IPS-15b (cell line): ENCODE measurements around the gene IFI16.
"Not testable (repeated sequence)": the region's sequence is repeated elsewhere in the genome, so short reads cannot be mapped to it uniquely, and the experiment has no call there.

Experiments
- H3K27me3 ChIP-seq: one replicate; pipeline ENCODE4 v1.6.1; 2013; ENCODE audit warnings: low read length; ENCODE audit not compliant: control insufficient read depth, insufficient read depth
- H3K36me3 ChIP-seq: one replicate; pipeline ENCODE4 v1.6.1; 2013; ENCODE audit warnings: low read length; ENCODE audit not compliant: control insufficient read depth, insufficient read depth
- H3K4me1 ChIP-seq: one replicate; pipeline ENCODE4 v1.6.1; 2013; ENCODE audit warnings: mild to moderate bottlenecking, low read length; ENCODE audit not compliant: control insufficient read depth, insufficient read depth
- H3K4me3 ChIP-seq: one replicate; pipeline ENCODE4 v1.5.1; 2013; ENCODE audit warnings: low read depth, low read length
- H3K9ac ChIP-seq: one replicate; pipeline ENCODE4 v1.6.1; 2013; ENCODE audit warnings: low read depth, mild to moderate bottlenecking, low read length
- H3K9me3 ChIP-seq: one replicate; pipeline ENCODE4 v1.6.1; 2013; ENCODE audit warnings: mild to moderate bottlenecking, low read length; ENCODE audit not compliant: control insufficient read depth, insufficient read depth

IFI16 gene

GRCh38 chr1:159008744-159009188 lies 941 bp upstream of the IFI16 start:
- H3K9ac ChIP-seq, result no peak overlapping the region
- no peak overlapping the region for H3K4me3 ChIP-seq
- H3K36me3 ChIP-seq, result no peaks in the 10 kb centered on the region
- H3K9me3 ChIP-seq, result no peaks in the 10 kb centered on the region
- peaks cover 4% of the 10 kb centered on the region for H3K27me3 ChIP-seq
- peaks cover 22% of the 10 kb centered on the region for H3K4me1 ChIP-seq

DNA sequence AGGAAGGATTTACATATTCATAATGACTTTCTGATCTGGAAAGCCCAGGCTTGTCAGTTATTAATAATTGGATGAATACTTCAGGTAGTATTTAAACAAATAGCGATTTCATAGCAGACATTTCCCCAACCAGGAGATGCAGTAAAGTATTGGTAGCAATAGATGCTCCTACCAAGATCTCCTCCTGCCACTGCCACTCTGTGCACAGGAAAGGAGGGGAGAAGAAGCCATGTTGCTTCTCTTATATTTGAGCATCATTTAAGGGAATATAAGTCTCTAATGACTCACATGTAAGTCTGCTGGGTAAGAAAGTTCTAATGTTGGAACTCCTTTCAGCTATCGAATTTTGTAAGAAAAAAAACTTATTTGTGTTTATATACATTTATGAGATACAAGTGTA lies 420 bp upstream of the IFI16 start:
- Histone ChIP-seq H3K9ac (no peak overlapping the region), H3K4me3 (no peak overlapping the region), H3K36me3 (no peaks in the 10 kb centered on the region)

DNA sequence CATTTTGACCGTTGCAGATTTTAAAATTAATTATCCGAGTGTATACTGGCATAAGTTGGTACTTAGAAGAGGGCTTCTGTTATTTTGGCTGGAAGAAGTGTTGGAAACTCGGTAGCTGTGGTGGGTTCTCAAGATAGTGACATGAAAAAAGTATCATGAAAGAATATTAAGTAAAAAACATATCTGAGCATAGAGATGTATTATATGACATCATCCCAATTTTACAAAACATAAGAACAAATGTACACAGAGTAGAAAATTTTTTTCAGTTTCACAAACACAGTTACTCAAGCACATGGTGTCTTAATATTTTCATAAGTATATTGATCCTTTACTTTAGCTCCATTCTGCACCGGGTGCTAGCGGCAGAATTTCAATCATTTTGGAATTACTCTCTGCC lies 684 bp downstream of the IFI16 start:
- peaks cover 15% of the 10 kb centered on the region for H3K4me1 ChIP-seq
- H3K9me3 ChIP-seq, result no peaks in the 10 kb centered on the region
- H3K27me3 ChIP-seq, result no peaks in the 10 kb centered on the region
- no peaks in the 10 kb centered on the region for H3K36me3 ChIP-seq
- H3K4me3 ChIP-seq, result no peak overlapping the region
- no peak overlapping the region for H3K9ac ChIP-seq

More for the DNA sequence above, 420 bp upstream of the IFI16 start:
- peaks cover 22% of the 10 kb centered on the region for H3K4me1 ChIP-seq
- H3K27me3 ChIP-seq, result peaks cover 4% of the 10 kb centered on the region
- H3K9me3 ChIP-seq, result no peaks in the 10 kb centered on the region

DNA sequence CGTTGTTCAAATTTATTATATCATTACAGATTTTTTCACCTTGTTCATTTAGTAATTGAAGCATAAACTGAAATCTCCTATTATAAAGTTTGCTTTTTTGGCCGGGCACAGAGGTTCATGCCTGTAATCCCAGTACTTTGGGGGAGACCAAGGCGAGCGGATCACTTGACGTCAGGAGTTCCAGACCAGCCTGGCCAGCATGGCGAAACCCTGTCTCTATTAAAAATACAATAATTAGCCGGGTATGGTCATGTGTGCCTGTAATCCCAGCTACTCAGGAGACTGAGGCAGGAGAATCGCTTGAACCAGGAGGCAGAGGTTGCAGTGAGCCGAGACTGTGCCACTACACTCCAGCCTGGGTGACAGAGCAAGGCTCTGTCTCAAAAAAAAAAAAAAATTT lies 1.3 kb downstream of the IFI16 start:
- not testable (repeated sequence) for H3K9ac ChIP-seq, H3K36me3 ChIP-seq, H3K4me3 ChIP-seq, H3K9me3 ChIP-seq, H3K27me3 ChIP-seq
- H3K4me1 ChIP-seq, result peaks cover 13% of the 10 kb centered on the region

DNA sequence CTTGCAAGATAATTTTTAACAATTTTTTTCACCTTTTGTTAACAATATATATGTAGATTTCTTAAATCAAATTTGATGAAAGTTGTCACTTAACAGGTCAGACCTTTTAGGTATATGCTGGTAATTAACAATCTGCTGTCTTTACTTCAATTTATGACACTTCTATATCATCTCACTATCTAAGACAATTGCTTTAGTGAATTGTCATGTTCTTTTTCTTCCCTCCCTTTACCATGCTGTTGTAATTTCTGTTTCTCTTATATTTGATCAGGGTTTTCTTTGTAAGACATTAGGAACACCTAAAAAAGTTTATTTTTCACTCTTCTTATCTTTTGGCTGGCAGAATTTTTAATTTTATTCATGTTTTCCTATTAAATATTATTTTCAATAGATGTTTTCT lies 2.0 kb downstream of the IFI16 start:
- Histone ChIP-seq H3K36me3 (no peaks in the 10 kb centered on the region), H3K9ac (no peak overlapping the region), H3K4me3 (no peak overlapping the region), H3K27me3 (no peaks in the 10 kb centered on the region), H3K4me1 (peaks cover 13% of the 10 kb centered on the region), H3K9me3 (no peaks in the 10 kb centered on the region)

GRCh38 chr1:159012495-159012894 lies 2.8 kb downstream of the IFI16 start:
- Histone ChIP-seq H3K9me3 (no peaks in the 10 kb centered on the region), H3K4me3 (no peak overlapping the region), H3K9ac (no peak overlapping the region), H3K27me3 (no peaks in the 10 kb centered on the region), H3K36me3 (no peaks in the 10 kb centered on the region), H3K4me1 (peaks cover 6% of the 10 kb centered on the region)

DNA sequence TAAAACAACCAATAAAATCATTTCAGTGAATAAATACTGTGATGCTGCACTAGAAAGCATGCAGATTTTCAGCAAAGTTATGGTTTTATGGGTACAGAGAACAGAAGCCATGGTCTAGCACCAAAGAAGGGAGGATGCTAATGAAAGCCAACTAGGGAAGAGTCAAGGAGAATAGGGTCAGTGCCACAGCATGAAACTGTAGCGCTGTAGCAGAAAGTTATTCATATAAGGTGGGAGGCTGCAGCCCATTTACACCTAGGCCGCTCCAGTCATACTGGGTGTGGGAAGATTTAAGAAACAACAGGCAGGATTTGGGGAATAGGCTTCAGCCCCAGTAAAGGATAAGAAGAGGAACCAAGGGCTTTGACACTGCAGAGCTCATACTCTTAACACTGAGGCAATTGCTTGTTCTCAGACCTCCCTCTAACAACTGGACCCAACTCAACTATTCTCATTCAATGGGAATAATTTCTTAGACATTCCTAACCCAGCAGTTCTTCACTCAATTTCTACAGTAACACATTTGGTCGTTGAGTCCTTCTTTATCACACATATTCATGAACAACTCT lies 4.4 kb downstream of the IFI16 start:
- Histone ChIP-seq H3K4me1 (no peaks in the 10 kb centered on the region), H3K36me3 (no peaks in the 10 kb centered on the region)

DNA sequence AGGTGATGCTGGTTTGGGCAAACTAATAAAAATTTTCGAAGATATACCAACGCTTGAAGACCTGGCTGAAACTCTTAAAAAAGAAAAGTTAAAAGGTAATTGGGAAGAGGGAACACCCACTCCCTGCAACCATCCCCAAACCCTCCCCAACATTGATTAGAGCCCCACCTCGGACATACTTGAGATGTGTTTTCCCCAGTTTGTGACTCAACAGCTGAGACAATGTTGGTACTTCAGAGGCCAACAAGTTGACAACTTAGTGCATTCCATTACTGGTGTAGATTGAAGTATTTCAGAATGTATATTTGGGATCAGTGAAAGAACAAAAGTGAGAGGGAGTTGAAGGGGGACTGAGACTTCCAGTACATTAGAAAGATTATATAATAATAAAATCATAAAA lies 5.1 kb downstream of the IFI16 start:
- H3K4me3 ChIP-seq, result no peak overlapping the region
- no peak overlapping the region for H3K9ac ChIP-seq
- no peaks in the 10 kb centered on the region for H3K9me3 ChIP-seq
- H3K27me3 ChIP-seq, result no peaks in the 10 kb centered on the region
- H3K4me1 ChIP-seq, result no peaks in the 10 kb centered on the region
- no peaks in the 10 kb centered on the region for H3K36me3 ChIP-seq

More for the DNA sequence above, 4.4 kb downstream of the IFI16 start:
- Histone ChIP-seq H3K4me3 (no peak overlapping the region), H3K9ac (no peak overlapping the region), H3K27me3 (no peaks in the 10 kb centered on the region), H3K9me3 (no peaks in the 10 kb centered on the region)

DNA sequence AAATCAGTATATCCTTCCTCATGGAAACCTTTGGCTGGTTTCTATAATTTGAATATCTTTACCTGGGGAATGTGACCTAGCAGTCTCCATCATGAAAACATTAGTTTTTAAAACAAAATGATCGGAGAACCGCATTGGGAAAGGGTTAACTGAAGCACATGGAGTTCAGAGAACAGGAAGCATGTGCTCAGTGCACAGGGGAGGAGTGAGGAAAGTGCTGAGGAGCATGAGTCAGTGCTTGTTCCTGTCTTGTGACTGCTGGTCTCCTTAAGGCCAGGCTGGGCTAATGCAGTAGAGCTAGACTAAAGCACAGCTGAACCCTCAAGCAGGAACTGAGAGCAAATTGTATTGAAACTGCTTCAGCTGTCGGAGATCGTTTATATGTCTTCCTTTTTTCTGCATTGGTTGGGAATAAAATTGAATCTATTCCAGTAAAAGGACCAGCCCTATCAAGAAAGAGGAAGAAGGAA lies 5.8 kb downstream of the IFI16 start:
- Histone ChIP-seq H3K9me3 (no peaks in the 10 kb centered on the region), H3K4me3 (no peak overlapping the region), H3K9ac (no peak overlapping the region), H3K4me1 (no peaks in the 10 kb centered on the region), H3K27me3 (no peaks in the 10 kb centered on the region), H3K36me3 (no peaks in the 10 kb centered on the region)

GRCh38 chr1:159023723-159024122 lies 14.0 kb downstream of the IFI16 start:
- Histone ChIP-seq H3K4me1 (peaks cover 2% of the 10 kb centered on the region), H3K4me3 (no peak overlapping the region), H3K36me3 (no peaks in the 10 kb centered on the region), H3K9me3 (no peaks in the 10 kb centered on the region), H3K27me3 (no peaks in the 10 kb centered on the region), H3K9ac (no peak overlapping the region)

DNA sequence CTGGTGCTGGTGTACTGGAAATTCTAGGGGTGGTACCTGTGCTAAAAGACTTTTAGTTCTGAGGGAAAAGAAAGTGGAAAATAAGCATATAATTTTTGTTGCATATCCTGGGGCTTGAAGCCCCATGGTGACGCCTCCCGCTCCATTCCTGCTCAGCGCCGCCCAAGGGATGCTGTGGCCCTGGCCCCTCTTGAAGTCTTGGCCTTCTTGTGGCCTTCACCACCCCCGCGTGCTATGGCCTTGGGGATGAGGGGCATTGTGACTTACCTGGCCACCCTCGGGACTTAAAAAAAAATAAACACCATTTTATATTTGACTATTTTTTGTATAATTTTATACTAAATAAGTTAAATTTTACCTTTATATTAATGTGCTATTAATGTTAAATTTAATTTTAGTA lies 15.3 kb downstream of the IFI16 start:
- Histone ChIP-seq H3K9me3 (no peaks in the 10 kb centered on the region), H3K4me3 (no peak overlapping the region), H3K9ac (no peak overlapping the region), H3K27me3 (no peaks in the 10 kb centered on the region), H3K4me1 (peaks cover 2% of the 10 kb centered on the region), H3K36me3 (no peaks in the 10 kb centered on the region)

DNA sequence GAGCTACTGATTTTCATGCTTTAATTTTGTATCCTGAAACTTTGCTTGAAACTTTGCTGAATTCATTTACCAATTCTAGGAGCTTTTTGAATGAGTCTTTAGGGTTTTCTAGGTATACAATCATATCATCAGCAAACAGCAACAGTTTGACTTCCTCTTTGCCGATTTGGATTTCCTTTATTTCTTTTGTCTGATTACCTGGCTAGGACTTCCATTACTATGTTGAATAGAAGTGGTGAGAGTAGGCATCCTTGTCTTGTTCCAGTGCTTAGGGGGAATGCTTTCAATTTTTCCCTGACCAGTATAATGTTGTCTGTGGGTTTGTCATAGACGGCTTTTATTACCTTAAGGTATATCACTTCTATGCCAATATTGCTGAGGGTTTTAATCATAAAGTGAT lies 17.1 kb downstream of the IFI16 start:
- not testable (repeated sequence) for H3K36me3 ChIP-seq, H3K27me3 ChIP-seq, H3K4me1 ChIP-seq, H3K9me3 ChIP-seq, H3K9ac ChIP-seq, H3K4me3 ChIP-seq
